ENCODE measurements around the gene NUDT21.

GRCh38 chr16:56414366-56414765, 36.8 kb downstream of the NUDT21 start:
- TF ChIP-seq ZNF274 (IDR thresholded peaks at IDR 0.05; ENCODE audit: insufficient read depth, insufficient read length) (no peak), NFIC (IDR thresholded peaks at IDR 0.05; ENCODE audit: low read depth, low read length) (no peak)

All from GM12878 (cell line).